GM12878 (cell line): ENCODE measurements around the gene GPBP1. TPM values are rescaled to one million over a fixed set of nuclear protein-coding genes. Genes with fewer than 3 reads are reported as not detected.

Experiments
- ATAC-seq: fragments of 200-7000 bp; cut with Tn5 transposase; 3 replicates; pipeline ENCODE4 v1.9.1; 2020; ENCODE audit warnings: mild to moderate bottlenecking, moderate library complexity
- BruUV-seq: library from RNA; stranded (reverse); fragments of 400-500 nt; replicated peaks from 2 replicates; lab custom pipeline; 2021; lab: Mats Ljungman, UMichigan
- CTCF ChIA-PET: fragments of 300-600 bp; sonication (Branson Sonifier 250); formaldehyde crosslinking; extraction: SDS; loops from one replicate; lab custom pipeline; 2021; ENCODE audit warnings: inconsistent platforms; lab: Yijun Ruan, JAX
- POLR2A ChIA-PET: fragments of 350-600 bp; formaldehyde crosslinking; extraction: SDS; loops from one replicate; lab custom pipeline; 2021; ENCODE audit warnings: inconsistent platforms; lab: Charles Lee
- RAD21 ChIA-PET: fragments of 300-600 bp; sonication (Branson Sonifier 250); formaldehyde crosslinking; loops from one replicate; lab custom pipeline; 2023; ENCODE audit warnings: antibody characterized with exemption; ENCODE audit not compliant: unreplicated experiment; lab: Charles Lee
- SMC1A ChIA-PET: fragments of 300-600 bp; sonication (Branson Sonifier 250); formaldehyde crosslinking; loops from one replicate; lab custom pipeline; 2023; ENCODE audit not compliant: unreplicated experiment, uncharacterized antibody; lab: Charles Lee
- DNase-seq: peaks from one replicate; pipeline ENCODE4 v3.0.0-alpha.2; 2011; ENCODE audit warnings: low read depth, low spot score
- FAIRE-seq: peaks from 3 replicates; lab custom pipeline; 2011; peaks lifted over from hg19 to GRCh38; lab: Jason Lieb, UNC
- H2AFZ ChIP-seq: 2 replicates; pipeline ENCODE4 v1.6.0; 2011; ENCODE audit warnings: low read depth, low read length, control low read depth; ENCODE audit not compliant: control insufficient read depth
- H3K27ac ChIP-seq: 2 replicates; pipeline ENCODE4 v1.5.1; 2011; ENCODE audit warnings: control low read depth; ENCODE audit not compliant: control insufficient read depth, insufficient read depth
- H3K27me3 ChIP-seq, 2 experiments: replicated peaks in 1 of 2; 2 replicates each; pipeline versions ENCODE4 v1.6.0 to v1.6.1; 2011; ENCODE audit warnings: low read length in 1 of 2; ENCODE audit not compliant: control insufficient read depth in 2 of 2, insufficient read depth in 2 of 2
- H3K36me3 ChIP-seq, 2 experiments: 2 replicates each; pipeline ENCODE4 v1.5.1; 2011; ENCODE audit warnings: low read length in 1 of 2; ENCODE audit not compliant: control insufficient read depth in 2 of 2, insufficient read depth in 2 of 2
- H3K4me1 ChIP-seq: 2 replicates; pipeline ENCODE4 v1.6.1; 2011; ENCODE audit warnings: mild to moderate bottlenecking, low read length, moderate library complexity, mixed read lengths; ENCODE audit not compliant: control insufficient read depth, insufficient read depth
- H3K4me2 ChIP-seq: 2 replicates; pipeline ENCODE4 v1.6.0; 2011; ENCODE audit warnings: control low read depth; ENCODE audit not compliant: control insufficient read depth, insufficient read depth
- H3K4me3 ChIP-seq: fragments of 200-600 bp; sonication (generic); 2 replicates; pipeline ENCODE4 v1.5.1; 2016
- H3K79me2 ChIP-seq: 2 replicates; pipeline ENCODE4 v1.6.0; 2011; ENCODE audit warnings: low read length; ENCODE audit not compliant: control insufficient read depth, insufficient read depth
- H3K9ac ChIP-seq: 2 replicates; pipeline ENCODE4 v1.8.0; 2011; ENCODE audit warnings: low read length, control low read depth, mixed read lengths; ENCODE audit not compliant: control insufficient read depth, insufficient read depth
- H3K9me3 ChIP-seq: replicated peaks from 3 replicates; pipeline ENCODE4 v1.5.1; 2011; ENCODE audit warnings: mild to moderate bottlenecking, low read length; ENCODE audit not compliant: control insufficient read depth, insufficient read depth
- H4K20me1 ChIP-seq: 2 replicates; pipeline ENCODE4 v1.6.0; 2011; ENCODE audit not compliant: control insufficient read depth, insufficient read depth
- ATF7 ChIP-seq: fragments of 450-650 bp; IDR thresholded peaks from 2 replicates; pipeline ENCODE4 v1.6.1; 2016; ENCODE audit warnings: low read depth, mild to moderate bottlenecking
- BHLHE40 ChIP-seq, 2 experiments: fragments of 450-650 bp in 1 of 2; IDR thresholded peaks; 2 replicates each; pipeline ENCODE4 v1.6.1; 2011 to 2017; ENCODE audit warnings: low read depth in 2 of 2, borderline replicate concordance in 1 of 2, improper control_type of control experiment in 1 of 2, low read length in 1 of 2, mild to moderate bottlenecking in 1 of 2
- DPF2 ChIP-seq: fragments of 450-650 bp; IDR thresholded peaks from 2 replicates; pipeline ENCODE4 v1.6.1; 2017; ENCODE audit warnings: mild to moderate bottlenecking
- EGR1 ChIP-seq, 2 experiments: IDR thresholded peaks; 1 replicate in 1 of 2; 2 replicates in 1 of 2; pipeline ENCODE4 v1.6.1; 2011 to 2012; ENCODE audit warnings: low read depth in 2 of 2, low read length in 2 of 2, borderline replicate concordance in 1 of 2, mild to moderate bottlenecking in 1 of 2, moderate library complexity in 1 of 2
- EP300 ChIP-seq, 2 experiments: fragments of 150-350 bp in 1 of 2; IDR thresholded peaks; 2 replicates each; pipeline ENCODE4 v1.6.1; 2011 to 2012; ENCODE audit warnings: low read depth in 2 of 2, low read length in 2 of 2, borderline replicate concordance in 1 of 2, improper control_type of control experiment in 1 of 2, inconsistent platforms in 1 of 2; ENCODE audit not compliant: control insufficient read depth in 1 of 2
- FOXM1 ChIP-seq: IDR thresholded peaks from 2 replicates; pipeline ENCODE4 v1.6.1; 2012; ENCODE audit warnings: low read depth, mild to moderate bottlenecking, inconsistent platforms, low read length, moderate library complexity
- GATAD2B ChIP-seq: fragments of 450-650 bp; conservative IDR thresholded peaks from 2 replicates; pipeline ENCODE4 v1.6.1; 2017; ENCODE audit warnings: low read depth, mild to moderate bottlenecking, moderate library complexity
- KAT2A ChIP-seq: conservative IDR thresholded peaks from 2 replicates; pipeline ENCODE4 v1.6.1; 2011; ENCODE audit warnings: low read depth, low read length; ENCODE audit not compliant: control insufficient read depth
- NRF1 ChIP-seq: conservative IDR thresholded peaks from 2 replicates; pipeline ENCODE4 v1.6.1; 2011; ENCODE audit warnings: mild to moderate bottlenecking, low read depth, low read length, improper control_type of control experiment
- POLR2A ChIP-seq: IDR thresholded peaks from 2 replicates; pipeline ENCODE4 v1.6.1; 2011; ENCODE audit warnings: low read depth, mild to moderate bottlenecking, low read length
- RELA ChIP-seq: fragments of 450-650 bp; IDR thresholded peaks from 2 replicates; pipeline ENCODE4 v1.8.0; 2014; ENCODE audit warnings: borderline replicate concordance; ENCODE audit not compliant: partially characterized antibody
- SREBF2 ChIP-seq: IDR thresholded peaks from 2 replicates; pipeline ENCODE4 v1.6.1; 2012; ENCODE audit warnings: mild to moderate bottlenecking, low read length
- SUPT20H ChIP-seq: IDR thresholded peaks from 2 replicates; pipeline ENCODE4 v1.6.1; 2011; ENCODE audit warnings: low read depth, mild to moderate bottlenecking, low read length, moderate library complexity, borderline replicate concordance; ENCODE audit not compliant: control insufficient read depth
- TCF12 ChIP-seq: IDR thresholded peaks from 2 replicates; pipeline ENCODE4 v1.6.1; 2011; ENCODE audit warnings: low read depth, mild to moderate bottlenecking, low read length
- TCF7 ChIP-seq: IDR thresholded peaks from 2 replicates; pipeline ENCODE4 v1.6.1; 2014; ENCODE audit warnings: antibody characterized with exemption, borderline replicate concordance
- ZNF217 ChIP-seq: fragments of 450-650 bp; IDR thresholded peaks from 2 replicates; pipeline ENCODE4 v1.6.1; 2017; ENCODE audit warnings: antibody characterized with exemption, mild to moderate bottlenecking
- ZNF384 ChIP-seq: IDR thresholded peaks from 2 replicates; pipeline ENCODE4 v1.6.1; 2012; ENCODE audit warnings: low read depth, mild to moderate bottlenecking, low read length, improper control_type of control experiment, borderline replicate concordance
- WGBS: methylation state at CpG from one replicate; pipeline ENCODE4 v1.1.6; 2016; ENCODE audit warnings: low lambda C conversion rate; ENCODE audit not compliant: insufficient replicate concordance, insufficient coverage; ENCODE audit errors: missing lambda C conversion rate; 5-methylcytosine and 5-hydroxymethylcytosine counted together
- in situ Hi-C: fragments of 300-500 bp; cut with MboI; formaldehyde crosslinking; loops from 9 replicates; pipeline ENCODE4 v1.14.3; 2018; ENCODE audit warnings: mixed read lengths
- intact Hi-C: fragments of 100-400 bp; cut with micrococcal nuclease; formaldehyde crosslinking; loops from one replicate; pipeline ENCODE4 v1.14.2; 2022; ENCODE audit not compliant: unreplicated experiment
- polyA plus RNA-seq, 11 experiments: library from polyadenylated mRNA; depleted of rRNA in 4 of 11; unstranded in 6 of 11; stranded (reverse) in 5 of 11; fragments of >200 nt; fragmentation: Nextera tagmentation in 4 of 11; fragmentation: Illumina TruSeq in 1 of 11; extraction: Ambion mirVana in 4 of 11; extraction: Trizol in 1 of 11; gene quantifications; 1 replicate in 1 of 11; 2 replicates in 10 of 11; pipeline versions ENCODE4 v1.2.1 to v1.2.3, GENCODE V29; 2011 to 2016; ENCODE audit warnings: inconsistent platforms in 2 of 11, missing spikeins in 2 of 11, low read depth in 1 of 11
- total RNA-seq, 4 experiments: library from RNA; depleted of rRNA in 3 of 4; stranded (reverse); fragments of >200 nt in 3 of 4; fragmentation: Illumina TruSeq in 1 of 4; extraction: Trizol in 1 of 4; gene quantifications; 2 replicates each; pipeline versions ENCODE4 v1.2.1 to v1.2.3, GENCODE V29; 2013 to 2021
- TF ChIP-seq, protein P1 (sequence below): fragments of 450-650 bp; IDR thresholded peaks from 2 replicates; pipeline ENCODE4 v1.6.1; 2017; ENCODE audit warnings: low read depth, mild to moderate bottlenecking, moderate library complexity
- TF ChIP-seq, protein P2 (sequence below): fragments of 450-650 bp; IDR thresholded peaks from 2 replicates; pipeline ENCODE4 v1.6.1; 2016; ENCODE audit warnings: mild to moderate bottlenecking
- TF ChIP-seq, protein P3 (sequence below): IDR thresholded peaks from 2 replicates; pipeline ENCODE4 v1.6.1; 2011; ENCODE audit warnings: low read depth, low read length, improper control_type of control experiment, borderline replicate concordance

The GPBP1 gene
- total and polyA plus RNA-seq, 10 of the 15 experiments (the other 5 are each of a cell fraction or from before 2014, with no cell fraction given) = 27.0 to 96.2 (median 55.4) TPM

DNA sequence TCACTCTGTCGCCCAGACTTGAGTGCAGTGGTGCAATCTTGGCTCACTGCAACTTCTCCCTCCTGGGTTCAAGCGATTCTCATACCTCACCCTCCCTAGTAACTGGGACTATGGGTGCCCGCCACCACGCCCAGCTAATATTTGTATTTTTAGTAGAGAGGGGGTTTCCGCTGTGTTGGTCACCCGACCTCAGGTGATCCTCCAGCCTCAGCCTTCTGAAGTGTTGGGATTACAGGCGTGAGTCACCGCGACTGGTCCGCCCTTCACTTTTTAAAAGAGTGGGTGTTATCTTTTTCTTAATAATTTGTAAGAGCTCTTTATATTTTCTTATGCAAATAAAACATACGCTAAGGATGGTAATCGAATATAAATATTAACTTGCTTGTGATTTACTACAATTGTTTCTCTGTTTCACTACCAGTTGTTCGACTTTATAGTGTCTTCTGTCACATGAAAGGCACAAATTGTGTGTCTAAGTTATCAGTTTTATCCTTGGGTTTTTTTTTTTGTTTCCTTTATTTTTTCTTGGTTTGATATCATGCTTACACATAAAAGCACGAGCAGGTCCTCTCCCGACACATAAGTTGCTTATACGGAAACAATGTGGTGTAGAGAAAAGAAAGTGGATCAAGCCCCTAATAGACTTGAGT is 1.9 kb upstream of the GPBP1 start:
- ChIA-PET POLR2A (interaction anchor here (0.5 to 0.8 kb wide), 2 partner anchors 12 to 24 kb away, joined by 3 to 5 read pairs; no protein-coding TSS in a partner anchor), RAD21 (interaction anchor here (0.7 to 1.0 kb wide), 2 partner anchors 18 to 261 kb away, joined by 4 read pairs; no protein-coding TSS in a partner anchor), SMC1A (interaction anchor here (0.9 to 1.0 kb wide), 2 partner anchors 12 to 34 kb away, joined by 3 to 6 read pairs; no protein-coding TSS in a partner anchor), CTCF (interaction anchor here (1.2 to 1.3 kb wide), 2 partner anchors 33 to 48 kb away, joined by 3 to 5 read pairs; no protein-coding TSS in a partner anchor)
- intact Hi-C loops (no loop called here), in situ Hi-C loops (loop anchor here (10.0 kb wide), 1 partner anchor 1177 kb away; the partner anchor contains the start of gene IL6ST)
- Histone ChIP-seq H3K79me2 (peaks cover 34% of the 10 kb centered on the region), H3K9ac (peak overlapping the region; percentile 44), H3K27ac (peak overlapping the region; percentile 99; the same call in 1 of the 2 replicates), H3K4me3 (peak overlapping the region; percentile 87), H4K20me1 (no peaks in the 10 kb centered on the region), H3K36me3 (no peaks in the 10 kb centered on the region), H3K9me3 (no peaks in the 10 kb centered on the region), H3K4me1 (no peaks in the 10 kb centered on the region), H2AFZ (peak overlapping the region; percentile 58), H3K27me3 (no peaks in the 10 kb centered on the region), H3K4me2 (peak overlapping the region; percentile 56)
- ATAC-seq (peak; percentile 12), FAIRE-seq (no peak), DNase-seq (no peak)
- WGBS = 5% methylated on average over 16 of the region's 16 CpGs
- BruUV-seq = no TSS peak
- TF ChIP-seq DPF2 = 0 out of 2 replicates have a peak, but pooled peaks have one; percentile 16
- TF ChIP-seq, protein P1, sequence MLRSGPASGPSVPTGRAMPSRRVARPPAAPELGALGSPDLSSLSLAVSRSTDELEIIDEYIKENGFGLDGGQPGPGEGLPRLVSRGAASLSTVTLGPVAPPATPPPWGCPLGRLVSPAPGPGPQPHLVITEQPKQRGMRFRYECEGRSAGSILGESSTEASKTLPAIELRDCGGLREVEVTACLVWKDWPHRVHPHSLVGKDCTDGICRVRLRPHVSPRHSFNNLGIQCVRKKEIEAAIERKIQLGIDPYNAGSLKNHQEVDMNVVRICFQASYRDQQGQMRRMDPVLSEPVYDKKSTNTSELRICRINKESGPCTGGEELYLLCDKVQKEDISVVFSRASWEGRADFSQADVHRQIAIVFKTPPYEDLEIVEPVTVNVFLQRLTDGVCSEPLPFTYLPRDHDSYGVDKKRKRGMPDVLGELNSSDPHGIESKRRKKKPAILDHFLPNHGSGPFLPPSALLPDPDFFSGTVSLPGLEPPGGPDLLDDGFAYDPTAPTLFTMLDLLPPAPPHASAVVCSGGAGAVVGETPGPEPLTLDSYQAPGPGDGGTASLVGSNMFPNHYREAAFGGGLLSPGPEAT = peak; percentile 74
- TF ChIP-seq KAT2A = no peak
- TF ChIP-seq EP300 (IDR thresholded peaks at IDR 0.05; ENCODE audit: borderline replicate concordance in 1 of 2, control insufficient read depth in 1 of 2, low read depth in 2 of 2, low read length in 2 of 2) = 0 out of 4 replicates have a peak, but pooled peaks of 1 of the 2 experiments have one; percentile 12
- TF ChIP-seq ATF7 = no peak
- TF ChIP-seq ZNF384 = no peak
- no peak for TF ChIP-seq TCF7
- no peak for TF ChIP-seq ZNF217
- TF ChIP-seq RELA = peak; percentile 89
- TF ChIP-seq TCF12 = no peak
- no peak for TF ChIP-seq EGR1 (IDR thresholded peaks at IDR 0.05; ENCODE audit: borderline replicate concordance in 1 of 2, low read depth in 2 of 2, low read length in 2 of 2)
- TF ChIP-seq BHLHE40 (IDR thresholded peaks at IDR 0.05; ENCODE audit: borderline replicate concordance in 1 of 2, low read depth in 2 of 2, low read length in 1 of 2) = peak; percentile 82 to 90
- TF ChIP-seq, protein P2, sequence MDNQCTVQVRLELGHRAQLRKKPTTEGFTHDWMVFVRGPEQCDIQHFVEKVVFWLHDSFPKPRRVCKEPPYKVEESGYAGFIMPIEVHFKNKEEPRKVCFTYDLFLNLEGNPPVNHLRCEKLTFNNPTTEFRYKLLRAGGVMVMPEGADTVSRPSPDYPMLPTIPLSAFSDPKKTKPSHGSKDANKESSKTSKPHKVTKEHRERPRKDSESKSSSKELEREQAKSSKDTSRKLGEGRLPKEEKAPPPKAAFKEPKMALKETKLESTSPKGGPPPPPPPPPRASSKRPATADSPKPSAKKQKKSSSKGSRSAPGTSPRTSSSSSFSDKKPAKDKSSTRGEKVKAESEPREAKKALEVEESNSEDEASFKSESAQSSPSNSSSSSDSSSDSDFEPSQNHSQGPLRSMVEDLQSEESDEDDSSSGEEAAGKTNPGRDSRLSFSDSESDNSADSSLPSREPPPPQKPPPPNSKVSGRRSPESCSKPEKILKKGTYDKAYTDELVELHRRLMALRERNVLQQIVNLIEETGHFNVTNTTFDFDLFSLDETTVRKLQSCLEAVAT = 0 out of 2 replicates have a peak, but pooled peaks have one; percentile 11
- TF ChIP-seq, protein P3, sequence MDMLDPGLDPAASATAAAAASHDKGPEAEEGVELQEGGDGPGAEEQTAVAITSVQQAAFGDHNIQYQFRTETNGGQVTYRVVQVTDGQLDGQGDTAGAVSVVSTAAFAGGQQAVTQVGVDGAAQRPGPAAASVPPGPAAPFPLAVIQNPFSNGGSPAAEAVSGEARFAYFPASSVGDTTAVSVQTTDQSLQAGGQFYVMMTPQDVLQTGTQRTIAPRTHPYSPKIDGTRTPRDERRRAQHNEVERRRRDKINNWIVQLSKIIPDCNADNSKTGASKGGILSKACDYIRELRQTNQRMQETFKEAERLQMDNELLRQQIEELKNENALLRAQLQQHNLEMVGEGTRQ = no peak
- TF ChIP-seq POLR2A = no peak
- TF ChIP-seq SUPT20H = no peak
- TF ChIP-seq NRF1 = no peak
- no peak; the same call in 1 of the 2 replicates for TF ChIP-seq GATAD2B
- no peak for TF ChIP-seq SREBF2
- TF ChIP-seq FOXM1 = no peak
